Frontal cortex (tissue), 4 donors: ENCODE results near the gene XPC. TPM values are rescaled to one million over a fixed set of nuclear protein-coding genes. Genes with fewer than 3 reads are reported as not detected.
"Not testable (repeated sequence)": the region's sequence is repeated elsewhere in the genome, so short reads cannot be mapped to it uniquely, and the experiment has no call there.

Experiments
- DNase-seq, 2 donors: peaks; one replicate each; pipeline ENCODE4 v3.0.0; 2012; ENCODE audit warnings: low spot score in 2 of 2
- FAIRE-seq: peaks from 2 replicates; lab custom pipeline; 2012; peaks lifted over from hg19 to GRCh38; lab: Jason Lieb, UNC
- total RNA-seq: library from RNA; depleted of rRNA; stranded (reverse); fragments of >200 nt; gene quantifications from one replicate; pipeline ENCODE4 v1.2.3, GENCODE V29; 2014
- donor health status: control.
- donor health status: control.
- donor health status: control.

Gene XPC
- total RNA-seq: 9.8 TPM

DNA sequence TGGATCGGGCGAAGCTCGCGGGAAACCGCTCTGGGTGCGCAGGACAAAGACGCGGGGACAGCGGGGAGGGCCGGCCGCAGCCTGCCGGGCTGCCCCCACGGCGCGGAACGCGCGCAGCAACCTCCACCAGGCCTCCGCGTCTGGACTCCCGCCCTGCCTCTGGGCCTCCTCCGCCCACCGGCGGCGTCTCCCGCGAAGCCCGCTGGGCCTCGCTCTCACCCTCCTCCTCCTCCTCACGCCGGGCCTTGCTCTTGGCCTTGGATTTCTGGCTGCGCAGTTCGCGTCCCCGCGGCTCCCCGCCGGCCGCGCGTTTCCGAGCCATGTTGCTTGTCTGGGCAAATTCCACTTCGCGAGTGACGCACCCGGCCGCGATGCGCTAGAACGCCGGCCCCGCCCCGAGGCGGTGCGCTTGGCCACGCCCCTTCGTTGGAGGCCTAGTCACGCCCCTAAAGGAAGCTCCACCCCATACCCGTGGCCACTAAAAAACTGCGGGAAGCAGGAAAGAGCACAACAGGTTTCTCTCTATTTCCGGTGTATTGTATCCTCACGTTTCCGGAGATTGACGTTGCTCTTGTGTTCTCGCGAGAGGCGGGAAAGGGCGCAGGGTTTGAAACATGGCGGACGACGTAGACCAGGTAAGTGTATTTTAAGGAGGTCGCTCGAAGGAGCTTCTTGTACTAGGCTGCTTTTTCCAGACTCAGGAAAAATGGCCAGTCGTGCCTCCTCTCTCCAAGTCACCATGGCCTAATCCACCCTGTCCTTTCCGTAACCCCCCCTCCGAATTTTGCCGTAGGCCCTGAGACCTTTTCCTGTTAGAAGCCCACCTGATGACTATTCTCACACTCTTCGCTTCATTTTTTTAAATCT lies at the start of gene XPC, which contains the start of gene LSM3:
XPC (minus strand) TSS at position 355 of the 867 bp plus-strand sequence; CDS start at position 322, 33 bp downstream.
LSM3 (plus strand) TSS at position 571 of the 867 bp plus-strand sequence; CDS start at position 615, 44 bp downstream.
- peak; percentile 91 for FAIRE-seq
- peak; percentile 90 to 93 for DNase-seq

DNA sequence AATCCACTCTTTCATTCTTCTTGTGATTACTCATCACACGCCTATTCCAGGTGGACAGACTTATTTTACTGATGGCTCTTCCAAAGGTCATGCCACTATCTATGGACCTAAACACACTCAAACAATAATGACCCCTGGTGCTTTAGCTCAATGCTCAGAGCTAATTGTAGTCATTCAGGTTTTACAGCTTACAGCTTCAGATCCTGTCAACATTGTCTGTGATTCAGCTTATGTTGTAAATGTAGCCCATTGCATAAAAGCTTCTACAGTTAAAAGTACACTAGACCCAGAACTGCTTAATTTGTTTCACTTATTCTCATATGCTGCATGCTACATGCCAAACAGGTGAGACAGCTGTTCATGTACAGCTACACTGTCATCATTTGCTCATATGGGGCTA lies 49.5 kb upstream of the XPC start:
- no peak for DNase-seq
- FAIRE-seq: no peak

DNA sequence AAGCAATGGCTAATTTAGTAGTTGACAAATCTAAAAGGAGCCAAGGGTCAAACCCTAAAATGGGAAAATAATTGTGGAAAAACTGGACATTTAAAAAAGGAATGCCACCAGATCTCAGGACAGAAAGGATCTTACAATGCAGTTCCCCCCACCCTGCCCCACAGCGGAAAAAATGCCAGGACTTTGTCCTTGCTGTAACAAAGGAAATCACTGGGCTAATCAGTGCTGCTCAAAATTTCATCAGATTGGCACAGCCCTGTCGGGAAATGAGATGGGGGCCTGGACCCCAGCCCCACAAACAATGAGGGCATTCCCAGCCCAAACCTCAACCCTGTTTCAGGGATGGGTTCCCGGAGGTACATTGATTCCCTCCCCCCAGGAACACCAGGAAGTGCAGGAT lies 48.0 kb upstream of the XPC start:
- not testable (repeated sequence) for DNase-seq, FAIRE-seq

DNA sequence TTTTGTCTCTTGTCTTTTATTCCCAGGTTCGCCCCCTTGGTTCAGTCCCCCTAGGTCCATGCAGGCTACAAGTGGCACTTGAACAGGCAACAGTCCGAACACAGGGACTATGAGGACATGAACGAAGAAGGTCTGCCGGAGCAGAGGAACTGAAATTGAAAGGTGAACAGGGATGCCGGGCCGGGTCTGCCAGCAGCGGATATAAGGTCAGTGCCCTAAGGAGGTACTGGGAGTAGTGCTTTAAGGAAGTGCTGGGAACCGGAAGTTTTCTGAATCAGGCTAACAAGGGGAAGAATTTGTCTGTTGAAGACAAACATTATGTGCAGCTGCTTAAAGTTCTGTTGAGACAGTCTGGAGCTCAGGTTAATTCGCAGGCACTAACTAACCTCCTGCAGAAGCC lies 47.0 kb upstream of the XPC start:
- FAIRE-seq: no peak
- no peak for DNase-seq

DNA sequence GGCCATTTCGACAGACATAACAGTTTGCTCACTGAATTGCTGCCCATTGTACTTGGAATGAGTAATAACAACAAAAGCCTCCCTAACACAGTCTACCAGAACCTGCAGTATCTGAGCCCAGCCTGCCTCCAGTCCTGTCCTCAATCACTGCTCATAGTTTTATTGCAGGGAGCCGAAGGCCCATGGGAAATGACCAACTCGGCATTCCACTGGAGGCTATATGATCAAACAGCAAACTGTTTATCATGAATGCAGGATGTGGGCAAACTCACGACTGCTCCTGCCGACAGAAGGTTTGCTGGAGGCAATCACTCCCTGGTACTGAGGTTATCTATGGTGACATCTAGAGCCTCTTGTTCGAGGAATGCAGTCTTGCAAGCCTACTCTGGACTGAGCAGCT lies 46.5 kb upstream of the XPC start:
- FAIRE-seq (no peak), DNase-seq (no peak)

GRCh38 chr3:14223595-14223994 lies 45.2 kb upstream of the XPC start:
- no peak for FAIRE-seq
- no peak for DNase-seq

DNA sequence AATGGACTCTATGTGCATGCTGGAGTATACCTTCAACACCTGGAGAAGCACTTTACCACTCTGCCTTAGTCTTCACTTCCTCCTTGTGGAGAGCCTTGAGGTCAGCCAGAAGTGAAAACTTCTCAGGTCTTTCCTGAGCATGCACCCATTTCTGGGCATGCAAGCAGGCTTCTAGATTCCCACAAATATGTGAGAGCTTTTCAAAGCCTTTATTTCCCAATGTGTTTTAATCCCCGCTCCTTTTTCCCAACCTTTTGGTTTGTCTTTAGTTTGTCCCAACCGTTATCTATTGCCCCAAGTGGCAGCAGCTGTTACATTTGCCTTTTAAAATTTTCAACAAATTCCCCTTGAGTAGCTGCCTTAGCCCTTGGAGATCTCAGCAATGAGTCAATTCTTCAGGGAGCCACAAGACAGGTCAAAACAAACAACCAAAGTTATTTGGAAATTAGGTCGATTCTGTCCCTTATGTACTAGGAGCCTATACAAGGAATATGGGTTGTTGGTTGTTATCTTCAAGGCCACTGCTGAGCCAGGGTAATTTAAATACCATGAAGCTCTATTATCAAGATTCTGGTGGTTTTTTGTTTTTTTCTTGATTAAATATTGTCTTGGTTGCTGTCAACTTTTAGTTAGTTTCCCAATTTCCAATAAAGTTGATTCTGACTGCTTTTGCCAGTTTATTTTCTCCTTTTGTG lies 44.6 kb upstream of the XPC start:
- no peak for DNase-seq
- FAIRE-seq: no peak

DNA sequence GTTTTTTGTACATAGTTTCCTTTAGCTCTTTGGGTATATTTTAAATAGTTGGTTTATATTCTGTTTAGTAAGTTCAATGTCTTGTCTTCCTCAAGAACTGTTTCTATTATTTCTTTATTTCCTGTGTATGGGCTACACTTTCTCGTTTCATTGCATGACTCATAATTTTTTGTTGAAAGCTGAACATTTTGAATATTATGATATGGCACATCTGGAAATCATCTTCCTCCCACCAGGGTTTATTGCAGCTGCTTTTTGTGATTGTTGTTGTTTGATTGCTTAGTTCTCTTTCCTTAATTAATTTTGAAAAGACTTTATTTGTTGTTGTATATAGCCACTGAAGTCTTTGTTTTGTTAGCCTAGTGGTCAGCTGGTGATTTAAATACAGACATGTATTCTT lies 44.1 kb upstream of the XPC start:
- FAIRE-seq (no peak), DNase-seq (no peak)

DNA sequence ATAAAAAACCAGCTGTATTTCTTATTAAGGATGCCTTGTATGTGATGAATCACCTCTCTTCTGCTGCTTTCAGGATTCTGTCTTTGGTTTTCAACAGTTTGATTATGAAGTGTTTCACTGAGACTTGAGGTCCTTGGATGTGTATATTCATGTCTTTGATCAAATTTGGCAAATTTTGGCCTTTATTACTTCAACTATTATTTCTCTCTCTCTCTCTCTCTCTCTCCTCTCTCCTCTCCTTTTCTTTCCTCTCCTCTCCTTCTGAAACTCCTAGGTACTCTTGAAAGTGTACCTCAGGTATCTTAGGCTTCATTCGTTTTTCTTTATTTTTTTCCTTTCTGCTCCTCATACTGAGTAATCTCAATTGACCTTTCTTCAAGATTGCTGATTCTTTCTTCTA lies 43.5 kb upstream of the XPC start:
- FAIRE-seq: no peak

DNA sequence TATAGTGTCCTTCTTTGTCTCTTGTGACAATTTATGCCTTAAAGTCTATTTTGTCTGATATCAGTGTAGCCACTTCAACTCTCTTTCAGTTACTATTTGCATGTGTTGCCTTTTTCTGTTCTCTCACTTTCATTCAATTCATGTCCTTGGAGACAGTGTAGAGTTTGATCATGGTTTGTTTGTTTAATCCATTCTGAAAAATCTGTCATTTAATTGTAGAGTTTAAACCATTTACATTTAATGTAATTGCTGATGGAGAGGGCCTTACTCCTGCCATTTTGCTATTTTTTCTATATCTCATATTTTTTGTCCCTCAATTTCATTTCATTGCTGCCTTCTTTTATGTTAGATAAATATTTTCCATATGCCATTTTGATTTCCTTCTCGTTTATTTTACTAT lies 42.5 kb upstream of the XPC start:
- DNase-seq (no peak), FAIRE-seq (no peak)

More for the DNA sequence above, 43.5 kb upstream of the XPC start:
- no peak for DNase-seq

- no peak for DNase-seq
- no peak for FAIRE-seq
Measured at GRCh38 chr3:14218355-14218754, 40.0 kb upstream of the XPC start.

DNA sequence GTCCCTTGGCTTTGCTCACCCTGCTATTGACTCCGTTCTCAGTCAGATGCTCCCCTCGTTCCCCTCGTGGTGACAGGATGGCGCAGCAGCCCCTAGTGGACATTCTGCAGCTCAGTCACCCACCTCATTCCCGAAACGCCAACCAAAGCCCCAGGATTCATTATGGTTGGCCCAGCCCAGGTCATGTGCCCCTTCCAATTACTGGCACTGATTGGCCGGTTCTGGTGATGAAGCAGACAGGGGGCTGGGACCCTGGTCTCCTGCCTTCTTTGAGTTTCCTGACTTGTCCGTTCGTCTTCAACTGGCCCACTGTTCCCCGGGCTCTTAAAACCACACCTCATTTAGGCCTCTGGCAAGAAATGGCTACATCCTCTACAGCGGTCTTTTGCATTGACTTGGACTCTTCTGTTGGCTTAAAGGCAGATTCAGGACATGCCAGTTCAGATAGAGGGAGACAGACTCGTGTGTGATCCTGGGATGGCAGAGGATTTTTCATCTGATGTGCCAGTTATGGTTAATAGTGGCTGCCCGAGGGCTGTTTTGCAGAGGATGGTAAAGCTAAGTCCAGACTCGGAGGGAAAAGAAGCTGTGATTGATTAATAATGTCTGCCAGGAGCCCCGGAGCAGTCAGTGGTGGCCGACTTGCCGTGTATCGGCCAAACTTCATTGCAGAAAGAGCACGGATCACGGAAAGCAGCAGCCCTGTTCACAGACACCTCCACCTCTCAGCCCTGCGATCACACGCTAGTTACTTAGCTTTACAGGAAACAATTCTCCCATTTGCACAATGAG lies 38.1 kb upstream of the XPC start:
- DNase-seq (peak in 1 of 2 donors; percentile 63), FAIRE-seq (no peak)

- no peak for FAIRE-seq
- DNase-seq: no peak
Measured at GRCh38 chr3:14214764-14215163, 36.4 kb upstream of the XPC start.

DNA sequence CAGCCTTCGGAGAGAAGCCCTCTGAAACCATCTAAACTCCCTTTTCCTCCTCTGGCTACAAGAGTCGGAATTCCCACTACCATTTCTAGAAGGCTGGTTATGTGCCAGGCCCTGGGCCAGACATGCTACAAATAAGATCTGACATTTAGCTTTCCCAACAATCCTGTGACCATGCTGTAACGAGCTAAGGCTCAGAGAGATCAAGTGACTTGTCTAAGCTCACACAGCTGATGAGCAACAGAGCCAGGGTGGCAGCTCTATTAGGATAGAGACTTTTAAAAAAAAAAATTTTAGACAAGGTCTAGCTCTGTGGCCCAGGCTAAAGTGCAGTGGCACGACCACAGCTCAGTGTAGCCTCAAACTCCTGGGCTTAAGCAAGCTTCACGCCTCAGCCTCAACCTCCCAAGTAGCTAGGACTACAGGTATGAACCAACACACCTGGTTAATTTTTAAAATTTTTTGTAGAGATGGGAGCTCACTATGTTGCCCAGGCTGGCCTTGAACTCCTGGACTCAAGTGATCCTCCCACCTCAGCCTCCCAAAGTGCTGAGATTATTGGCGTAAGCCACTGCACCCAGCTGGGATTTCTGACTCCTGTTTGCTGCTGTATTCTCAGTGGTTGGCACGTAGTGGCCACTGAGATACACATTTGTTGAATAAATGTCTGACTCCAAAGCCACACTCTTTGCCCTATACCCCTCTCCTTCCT lies 34.8 kb upstream of the XPC start:
- DNase-seq (no peak), FAIRE-seq (no peak)

GRCh38 chr3:14212032-14212431 lies 33.6 kb upstream of the XPC start:
- no peak for DNase-seq
- FAIRE-seq: no peak

DNA sequence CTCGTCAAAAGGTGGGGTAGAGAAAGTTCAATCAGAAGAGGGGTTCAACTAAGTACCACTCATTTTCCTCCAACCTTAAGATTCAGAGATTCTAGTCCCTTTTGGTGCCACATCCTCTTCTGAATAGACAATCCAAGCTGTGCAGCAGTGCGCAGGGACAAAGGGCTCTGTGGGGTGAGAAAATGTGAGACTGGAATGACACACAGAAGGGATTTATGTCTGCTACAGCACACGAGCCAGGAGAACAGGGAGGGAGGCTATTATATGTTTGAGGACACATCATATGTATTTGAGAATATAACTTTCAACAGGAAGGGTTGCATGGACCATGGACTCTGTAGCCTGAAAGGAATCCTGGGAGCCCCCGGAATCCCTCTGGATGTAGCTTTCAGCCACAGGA lies 33.2 kb upstream of the XPC start:
- no peak for FAIRE-seq

DNA sequence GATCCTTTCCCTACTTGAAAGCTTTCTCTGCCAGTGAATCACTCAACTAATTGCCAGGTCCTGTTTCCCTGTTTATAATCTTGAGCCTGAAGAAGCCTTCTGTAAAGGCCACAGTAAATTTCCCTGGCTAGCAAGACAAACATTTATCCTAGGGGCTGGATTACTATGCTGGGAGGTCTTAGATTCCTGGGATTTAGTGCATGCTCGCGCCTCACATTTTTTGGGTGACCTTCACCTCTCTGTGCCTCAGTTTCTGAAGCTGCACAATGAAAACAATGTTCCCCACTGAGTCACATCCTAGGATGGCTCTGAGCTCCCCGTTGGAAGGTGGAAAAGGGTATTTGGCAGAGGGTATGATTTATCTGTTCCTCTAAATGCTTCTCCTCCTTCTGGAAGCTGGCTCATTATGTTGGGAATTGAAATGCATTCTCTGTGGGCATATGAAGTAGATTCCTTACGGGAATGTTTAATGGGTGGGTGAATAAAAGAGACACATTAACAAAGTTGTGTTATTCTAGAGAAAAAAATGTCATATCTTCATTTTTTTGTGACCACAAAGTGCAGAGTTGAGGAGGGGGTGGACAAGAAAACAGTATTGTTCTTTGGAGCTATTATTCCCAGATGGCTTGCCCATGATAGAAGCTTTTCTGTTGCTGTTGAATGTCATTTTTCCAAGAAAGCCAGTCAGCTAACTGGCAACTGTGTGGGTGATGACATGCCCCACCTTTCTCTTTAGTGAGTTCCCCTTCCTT lies 32.6 kb upstream of the XPC start:
- FAIRE-seq: no peak
- DNase-seq: no peak

More for the DNA sequence above, 33.2 kb upstream of the XPC start:
- DNase-seq: no peak

GRCh38 chr3:14210290-14210688 lies 31.9 kb upstream of the XPC start:
- FAIRE-seq: no peak
- no peak for DNase-seq
